ENCODE data around the gene AIFM2. TPM values are rescaled to one million over a fixed set of nuclear protein-coding genes. Genes with fewer than 3 reads are reported as not detected.

The AIFM2 gene
- total and polyA plus RNA-seq, 4 experiments from 2014 or later = 0.68 to 5.8 (median 3.7) TPM

GRCh38 chr10:70097459-70097858 lies 35.2 kb downstream of the AIFM2 start:
- Histone ChIP-seq H3K36me3 (ENCODE audit: insufficient read depth, low read length) (peaks cover 13% of the 10 kb centered on the region), H3K27ac (ENCODE audit: low read depth, low read length) (no peak overlapping the region), H3K4me1 (ENCODE audit: insufficient read depth, low read length) (peaks cover 38% of the 10 kb centered on the region), H3K4me3 (ENCODE audit: low read length in 2 of 2) (no peak overlapping the region), H3K9me3 (ENCODE audit: control insufficient read depth in 1 of 2, low read length in 2 of 2) (no peaks in the 10 kb centered on the region), H3K27me3 (ENCODE audit: insufficient read depth, low read length) (no peaks in the 10 kb centered on the region)
- no peak overlapping the region for H3K4me3 Mint-ChIP-seq
- H3K27me3 Mint-ChIP-seq = no peaks in the 10 kb centered on the region
- POLR2A ChIA-PET (ENCODE audit: partially characterized antibody) = no interaction called here
- peak overlapping the region in 1 of 7 donors; percentile 57 for H3K27ac Mint-ChIP-seq
- intact Hi-C loops (cut with micrococcal nuclease) = no loop called here
- peaks cover 19 to 36% (median 29%) of the 10 kb centered on the region in 4 donors for H3K4me1 Mint-ChIP-seq
- peaks cover 43 to 58% of the 10 kb centered on the region in 2 donors for H3K36me3 Mint-ChIP-seq
- H3K9me3 Mint-ChIP-seq = no peaks in the 10 kb centered on the region
- CTCF ChIA-PET (ENCODE audit: partially characterized antibody) = interaction anchor here (0.8 kb wide), 1 partner anchor 19 kb away, joined by 3 read pairs; no protein-coding TSS in a partner anchor
- DNase-seq = no peak

- DNase-seq = no peak
- no peaks in the 10 kb centered on the region for H3K9me3 Mint-ChIP-seq
- H3K4me1 ChIP-seq (ENCODE audit: insufficient read depth, low read length) = peaks cover 39% of the 10 kb centered on the region
- H3K4me1 Mint-ChIP-seq = peaks cover 24 to 42% (median 33%) of the 10 kb centered on the region in 4 donors
- ChIA-PET CTCF (ENCODE audit: partially characterized antibody) (interaction anchor here (0.9 to 5.6 kb wide), 5 partner anchors 10 to 49 kb away, joined by 3 to 92 read pairs (median 4); partner anchors contain the start of gene TYSND1), POLR2A (ENCODE audit: partially characterized antibody) (no interaction called here)
- H3K9me3 ChIP-seq (ENCODE audit: control insufficient read depth in 1 of 2, low read length in 2 of 2) = no peaks in the 10 kb centered on the region
- no peak overlapping the region for H3K4me3 ChIP-seq (ENCODE audit: low read length in 2 of 2)
- no peak overlapping the region for H3K27ac ChIP-seq (ENCODE audit: low read depth, low read length)
- peaks cover 10% of the 10 kb centered on the region for H3K36me3 ChIP-seq (ENCODE audit: insufficient read depth, low read length)
- H3K4me3 Mint-ChIP-seq = no peak overlapping the region
- H3K27me3 Mint-ChIP-seq = no peaks in the 10 kb centered on the region
- H3K27ac Mint-ChIP-seq = no peak overlapping the region
- intact Hi-C loops (cut with micrococcal nuclease) = no loop called here
- no peaks in the 10 kb centered on the region for H3K27me3 ChIP-seq (ENCODE audit: insufficient read depth, low read length)
- peaks cover 39 to 54% of the 10 kb centered on the region in 2 donors for H3K36me3 Mint-ChIP-seq
These were observed 35.8 kb downstream of the AIFM2 start for GRCh38 chr10:70096705-70097420.

- peaks cover 27 to 46% (median 37%) of the 10 kb centered on the region in 4 donors for H3K4me1 Mint-ChIP-seq
- H3K36me3 Mint-ChIP-seq = peaks cover 32 to 47% of the 10 kb centered on the region in 2 donors
- no peaks in the 10 kb centered on the region for H3K27me3 Mint-ChIP-seq
- ChIA-PET CTCF (ENCODE audit: partially characterized antibody) (interaction anchor here (0.5 to 5.6 kb wide), 8 partner anchors 11 to 276 kb away, joined by 3 to 92 read pairs (median 4); partner anchors contain the start of gene TYSND1), POLR2A (ENCODE audit: partially characterized antibody) (interaction anchor here (5.3 kb wide), 1 partner anchor 49 kb away, joined by 81 read pairs; the partner anchor contains the start of gene TYSND1)
- DNase-seq = no peak
- Histone ChIP-seq H3K4me1 (ENCODE audit: insufficient read depth, low read length) (peaks cover 45% of the 10 kb centered on the region), H3K4me3 (ENCODE audit: low read length in 2 of 2) (no peak overlapping the region), H3K27me3 (ENCODE audit: insufficient read depth, low read length) (no peaks in the 10 kb centered on the region), H3K27ac (ENCODE audit: low read depth, low read length) (no peak overlapping the region), H3K9me3 (ENCODE audit: control insufficient read depth in 1 of 2, low read length in 2 of 2) (no peaks in the 10 kb centered on the region), H3K36me3 (ENCODE audit: insufficient read depth, low read length) (peaks cover 7% of the 10 kb centered on the region)
- peak overlapping the region in 2 of 7 donors; percentile 8 to 32 for H3K27ac Mint-ChIP-seq
- peak overlapping the region in 1 of 8 donors; percentile 2 for H3K4me3 Mint-ChIP-seq
- no peaks in the 10 kb centered on the region for H3K9me3 Mint-ChIP-seq
- intact Hi-C loops (cut with micrococcal nuclease) = no loop called here
These were observed 36.5 kb downstream of the AIFM2 start for GRCh38 chr10:70096016-70096704.

- DNase-seq = no peak
These were observed 38.4 kb downstream of the AIFM2 start for GRCh38 chr10:70094250-70094649.

GRCh38 chr10:70093335-70093944 lies 39.2 kb downstream of the AIFM2 start:
- Mint-ChIP-seq H3K4me1 (peaks cover 25 to 46% (median 37%) of the 10 kb centered on the region in 4 donors), H3K27me3 (no peaks in the 10 kb centered on the region), H3K36me3 (peaks cover 8 to 21% of the 10 kb centered on the region in 2 donors), H3K4me3 (peak overlapping the region; percentile 76 to 87 (median 84)), H3K9me3 (no peaks in the 10 kb centered on the region), H3K27ac (peak overlapping the region; percentile 83 to 98 (median 94))
- H3K27me3 ChIP-seq (ENCODE audit: insufficient read depth, low read length) = no peaks in the 10 kb centered on the region
- H3K4me3 ChIP-seq (ENCODE audit: low read length in 2 of 2) = peak overlapping the region; percentile 26 to 62
- POLR2A ChIA-PET (ENCODE audit: partially characterized antibody) = interaction anchor here (0.9 to 5.3 kb wide), 11 partner anchors 11 to 311 kb away, joined by 3 to 81 read pairs (median 7); partner anchors contain the start of genes EIF4EBP2, SAR1A and TYSND1
- CTCF ChIA-PET (ENCODE audit: partially characterized antibody) = interaction anchor here (1.2 to 5.6 kb wide), 7 partner anchors 9 to 136 kb away, joined by 3 to 92 read pairs (median 7); partner anchors contain the start of gene TYSND1
- peaks cover 1% of the 10 kb centered on the region for H3K36me3 ChIP-seq (ENCODE audit: insufficient read depth, low read length)
- intact Hi-C loops (cut with micrococcal nuclease) = loop anchor here (1.0 to 2.0 kb wide), 2 partner anchors 53 to 77 kb away; partner anchors contain the start of genes SAR1A and TYSND1
- peak overlapping the region; percentile 61 for H3K27ac ChIP-seq (ENCODE audit: low read depth, low read length)
- no peaks in the 10 kb centered on the region for H3K9me3 ChIP-seq (ENCODE audit: control insufficient read depth in 1 of 2, low read length in 2 of 2)
- peak; percentile 37 to 51 (median 44) for DNase-seq
- peaks cover 45% of the 10 kb centered on the region for H3K4me1 ChIP-seq (ENCODE audit: insufficient read depth, low read length)

More at GRCh38 chr10:70094250-70094649, 38.4 kb downstream of the AIFM2 start:
- H3K36me3 Mint-ChIP-seq = peaks cover 16 to 29% of the 10 kb centered on the region in 2 donors
- Histone ChIP-seq H3K4me3 (ENCODE audit: low read length in 2 of 2) (peak overlapping the region; percentile 26 to 62), H3K27me3 (ENCODE audit: insufficient read depth, low read length) (no peaks in the 10 kb centered on the region), H3K36me3 (ENCODE audit: insufficient read depth, low read length) (peaks cover 7% of the 10 kb centered on the region), H3K4me1 (ENCODE audit: insufficient read depth, low read length) (peaks cover 45% of the 10 kb centered on the region), H3K27ac (ENCODE audit: low read depth, low read length) (peak overlapping the region; percentile 61), H3K9me3 (ENCODE audit: control insufficient read depth in 1 of 2, low read length in 2 of 2) (no peaks in the 10 kb centered on the region)
- ChIA-PET POLR2A (ENCODE audit: partially characterized antibody) (interaction anchor here (1.9 to 5.3 kb wide), 6 partner anchors 10 to 311 kb away, joined by 5 to 81 read pairs (median 14); partner anchors contain the start of genes EIF4EBP2, SAR1A and TYSND1), CTCF (ENCODE audit: partially characterized antibody) (interaction anchor here (1.0 to 5.6 kb wide), 4 partner anchors 9 to 52 kb away, joined by 3 to 92 read pairs (median 32); partner anchors contain the start of gene TYSND1)
- peak overlapping the region in 6 of 7 donors; percentile 6 to 98 (median 38) for H3K27ac Mint-ChIP-seq
- peak overlapping the region in 6 of 8 donors; percentile 16 to 87 (median 54) for H3K4me3 Mint-ChIP-seq
- no peaks in the 10 kb centered on the region for H3K27me3 Mint-ChIP-seq
- intact Hi-C loops (cut with micrococcal nuclease) = no loop called here
- no peaks in the 10 kb centered on the region for H3K9me3 Mint-ChIP-seq
- H3K4me1 Mint-ChIP-seq = peaks cover 27 to 46% (median 37%) of the 10 kb centered on the region in 4 donors

- Histone ChIP-seq H3K36me3 (ENCODE audit: insufficient read depth, low read length) (no peaks in the 10 kb centered on the region), H3K27ac (ENCODE audit: low read depth, low read length) (peak overlapping the region; percentile 61), H3K4me3 (ENCODE audit: low read length in 2 of 2) (peak overlapping the region; percentile 26 to 62), H3K27me3 (ENCODE audit: insufficient read depth, low read length) (no peaks in the 10 kb centered on the region), H3K4me1 (ENCODE audit: insufficient read depth, low read length) (peaks cover 45% of the 10 kb centered on the region), H3K9me3 (ENCODE audit: control insufficient read depth in 1 of 2, low read length in 2 of 2) (no peaks in the 10 kb centered on the region)
- peaks cover 24 to 46% (median 37%) of the 10 kb centered on the region in 4 donors for H3K4me1 Mint-ChIP-seq
- ChIA-PET POLR2A (ENCODE audit: partially characterized antibody) (interaction anchor here (0.6 to 5.3 kb wide), 9 partner anchors 17 to 1046 kb away, joined by 3 to 81 read pairs (median 5); partner anchors contain the start of genes EIF4EBP2, SAR1A and TYSND1), CTCF (ENCODE audit: partially characterized antibody) (interaction anchor here (1.2 to 5.6 kb wide), 7 partner anchors 8 to 135 kb away, joined by 3 to 92 read pairs (median 7); partner anchors contain the start of gene TYSND1)
- intact Hi-C loops (cut with micrococcal nuclease) = loop anchor here (2.0 kb wide), 1 partner anchor 78 kb away; the partner anchor contains the start of gene SAR1A
- peak overlapping the region; percentile 83 to 98 (median 94) for H3K27ac Mint-ChIP-seq
- DNase-seq = no peak
- H3K9me3 Mint-ChIP-seq = no peaks in the 10 kb centered on the region
- H3K27me3 Mint-ChIP-seq = no peaks in the 10 kb centered on the region
- H3K36me3 Mint-ChIP-seq = peaks cover 4 to 19% of the 10 kb centered on the region in 2 donors
- peak overlapping the region; percentile 76 to 87 (median 84) for H3K4me3 Mint-ChIP-seq
These were observed 40.3 kb downstream of the AIFM2 start for GRCh38 chr10:70092389-70092718.

Measured in CD4-positive, alpha-beta memory T cell (primary cell).